GM12801 (cell line): Measurements from ENCODE around the gene PTPRB.

Experiments
- CTCF ChIP-seq: IDR thresholded peaks from one replicate; pipeline ENCODE4 v1.5.1; 2011; ENCODE audit warnings: control low read depth; ENCODE audit not compliant: insufficient read length; ENCODE audit errors: extremely low read depth

The PTPRB gene

GRCh38 chr12:70627677-70628076 lies 9.6 kb downstream of the PTPRB start:
- TF ChIP-seq CTCF: no peak

- TF ChIP-seq CTCF: no peak
Measured at GRCh38 chr12:70626180-70626579, 11.0 kb downstream of the PTPRB start.

- no peak for TF ChIP-seq CTCF
Measured at GRCh38 chr12:70619471-70620152, 17.6 kb downstream of the PTPRB start.

- no peak for TF ChIP-seq CTCF
Measured at GRCh38 chr12:70618371-70618770, 18.9 kb downstream of the PTPRB start.

- TF ChIP-seq CTCF: no peak
Measured at GRCh38 chr12:70617450-70617849, 19.8 kb downstream of the PTPRB start.

GRCh38 chr12:70615174-70615866 lies 21.9 kb downstream of the PTPRB start:
- no peak for TF ChIP-seq CTCF

- no peak for TF ChIP-seq CTCF
Measured at GRCh38 chr12:70609739-70610491, 27.3 kb downstream of the PTPRB start.
